ENCODE data around the gene ST7.
"Not testable (repeated sequence)": the region's sequence is repeated elsewhere in the genome, so short reads cannot be mapped to it uniquely, and the experiment has no call there.

The ST7 gene

DNA sequence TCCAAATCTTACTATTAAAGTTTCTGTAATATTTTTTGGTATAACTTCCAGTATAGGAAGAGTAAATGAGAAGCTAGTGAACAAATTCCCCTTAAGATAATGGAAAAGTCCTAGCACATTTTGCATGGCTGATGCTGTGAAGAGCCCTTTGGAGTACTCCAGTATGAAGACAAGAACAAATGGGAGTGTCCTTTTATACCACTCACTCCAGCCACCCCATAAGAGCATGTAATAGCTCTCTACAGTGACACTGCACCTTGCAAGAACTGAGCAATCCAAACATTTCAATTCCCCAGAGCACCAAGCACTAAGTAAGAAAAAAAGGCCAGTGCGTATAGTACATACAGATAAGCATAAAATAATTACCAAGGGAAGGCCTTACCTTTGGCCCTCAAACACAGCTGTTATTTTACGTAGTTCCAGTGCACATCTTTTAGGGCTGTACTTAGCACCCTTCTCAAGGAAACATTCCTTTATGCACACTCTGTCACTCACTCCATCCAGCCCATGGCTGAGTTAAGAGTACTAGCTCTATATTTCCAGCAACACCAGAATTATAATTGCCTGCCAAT is 135.4 kb downstream of the ST7 start:
- DNase-seq, result no peak

DNA sequence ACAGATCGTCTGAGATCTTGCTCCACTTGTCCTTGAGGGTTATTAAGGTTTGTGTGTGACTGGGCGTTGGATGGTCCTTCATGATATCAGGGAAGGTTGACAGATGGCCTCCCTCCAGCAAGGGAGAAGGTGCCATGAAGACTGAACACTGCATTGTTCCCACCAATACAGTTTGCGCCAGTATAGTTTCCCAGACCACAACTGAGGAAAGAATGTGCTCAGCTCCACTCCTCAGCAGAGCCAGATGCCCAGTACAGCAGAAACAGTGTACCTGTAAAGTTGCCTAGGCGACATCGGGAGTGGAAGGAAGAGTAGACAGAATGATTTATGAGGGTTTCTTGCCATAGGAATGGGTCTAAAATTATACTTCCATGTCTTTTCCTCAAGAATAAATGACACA is 137.5 kb downstream of the ST7 start:
- DNase-seq, result peak in 1 of 56 donors; percentile 9

DNA sequence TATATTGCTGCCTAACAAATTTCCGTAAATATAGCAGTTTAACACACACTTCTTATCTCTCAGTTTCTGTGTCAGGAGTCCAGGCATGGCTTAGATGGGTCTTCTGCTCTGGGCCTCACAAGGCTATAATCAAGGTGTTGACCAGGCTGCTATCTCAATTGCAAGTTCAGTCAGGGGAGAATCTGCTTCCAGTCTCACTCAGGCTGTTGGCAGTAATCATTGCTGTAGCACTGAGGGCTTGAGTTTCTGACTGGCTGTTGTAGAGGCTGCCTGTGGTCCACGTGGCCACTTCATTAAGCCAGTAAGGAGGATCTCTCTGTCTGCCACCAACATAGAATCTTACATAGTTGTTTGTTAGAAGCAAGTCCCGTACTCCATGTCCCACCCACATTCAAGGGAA is 138.4 kb downstream of the ST7 start:
- no peak for DNase-seq

DNA sequence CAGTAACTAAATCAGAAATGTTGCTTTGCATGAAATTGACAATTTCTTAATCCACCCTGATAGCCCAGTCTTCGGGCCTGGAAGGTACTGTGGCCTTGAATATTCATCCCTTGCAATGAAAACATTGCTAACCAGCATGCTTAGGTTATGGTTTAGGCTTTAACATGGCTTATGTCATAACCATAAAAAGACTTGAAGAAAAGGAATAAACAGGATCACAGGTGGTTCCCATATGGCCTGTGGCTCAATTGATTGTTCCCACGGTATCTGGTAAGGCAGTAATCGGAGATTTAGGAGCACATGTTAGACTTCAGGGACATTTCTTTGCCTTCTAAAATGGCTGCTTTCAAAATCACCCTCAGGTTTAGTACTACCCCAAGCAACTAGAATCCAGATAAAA is 139.5 kb downstream of the ST7 start:
- DNase-seq, result no peak

DNA sequence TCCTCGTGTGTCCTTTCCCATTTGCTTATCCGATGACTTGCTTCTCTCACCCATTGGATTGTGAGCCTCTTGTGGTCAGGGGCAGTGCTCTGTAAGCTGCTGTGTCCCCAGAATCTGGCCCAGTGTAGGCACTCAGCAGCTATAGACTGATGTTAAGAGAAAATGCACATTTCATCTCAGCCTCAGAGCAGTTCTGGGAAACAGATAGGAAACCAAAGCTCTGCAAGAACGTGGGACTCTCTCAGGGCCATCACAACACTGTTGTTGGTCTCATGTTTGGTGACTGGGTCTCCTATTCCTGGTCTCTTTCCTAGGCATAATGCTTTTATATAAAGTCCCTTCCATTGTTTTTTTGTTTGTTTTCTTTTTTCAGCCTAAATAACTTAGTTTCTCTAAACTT is 141.2 kb downstream of the ST7 start:
- no peak for DNase-seq

DNA sequence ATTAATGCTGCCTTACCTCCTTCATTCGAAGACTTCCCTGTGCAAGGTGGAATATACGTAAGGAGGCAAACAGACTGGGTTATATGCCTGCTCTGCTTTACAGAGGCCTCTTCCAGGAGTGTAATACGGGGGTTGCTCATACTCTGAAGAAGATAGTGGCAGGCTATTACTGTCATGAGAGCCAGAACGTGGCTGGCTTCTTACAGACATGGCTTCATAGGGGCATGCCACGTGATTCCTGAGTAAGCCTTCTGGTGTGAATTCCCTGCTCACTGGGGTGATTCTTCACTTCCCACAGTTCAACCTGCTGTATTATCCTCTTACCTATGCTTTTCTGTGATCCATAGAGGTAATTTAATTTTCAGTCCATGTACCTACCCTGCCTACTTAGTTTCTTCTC is 141.8 kb downstream of the ST7 start:
- no peak for DNase-seq

DNA sequence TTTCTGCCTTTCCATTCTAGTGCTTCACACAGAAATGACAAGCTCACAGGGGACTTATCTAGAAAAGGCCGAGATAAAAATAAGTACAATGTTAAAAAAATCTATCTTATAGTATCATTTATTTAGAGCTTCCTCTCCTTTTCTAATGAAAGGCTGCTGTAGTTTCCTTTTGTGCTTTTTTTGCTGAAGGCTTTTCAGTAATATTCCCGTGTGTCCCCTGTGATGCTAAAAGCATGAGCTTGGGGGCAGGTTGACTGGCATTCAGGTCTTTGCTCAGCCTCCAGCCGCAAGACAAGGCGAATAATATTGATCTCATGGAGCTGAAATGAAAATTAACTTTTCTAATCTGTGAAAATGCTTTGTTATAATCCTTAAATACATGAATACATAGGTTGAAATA is 143.0 kb downstream of the ST7 start:
- DNase-seq, result no peak

DNA sequence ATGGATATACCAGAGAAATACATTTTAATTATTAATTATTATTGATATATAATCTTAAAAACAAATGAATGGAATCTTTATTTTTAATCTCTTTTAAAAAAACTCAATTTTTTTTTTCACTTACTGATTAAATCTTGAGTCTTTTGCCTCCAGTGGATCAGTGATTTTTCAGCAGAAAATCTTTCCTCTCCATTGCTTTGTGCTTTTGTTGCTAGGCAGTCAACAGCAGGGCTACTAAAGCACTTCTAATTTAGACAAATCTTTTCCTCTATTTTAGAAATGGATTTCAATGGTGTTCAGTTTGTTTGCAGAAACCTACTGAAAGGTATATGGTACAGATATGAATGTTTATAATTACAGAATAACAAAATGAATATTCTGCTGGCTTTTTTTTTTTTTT is 143.6 kb downstream of the ST7 start:
- no peak for DNase-seq

DNA sequence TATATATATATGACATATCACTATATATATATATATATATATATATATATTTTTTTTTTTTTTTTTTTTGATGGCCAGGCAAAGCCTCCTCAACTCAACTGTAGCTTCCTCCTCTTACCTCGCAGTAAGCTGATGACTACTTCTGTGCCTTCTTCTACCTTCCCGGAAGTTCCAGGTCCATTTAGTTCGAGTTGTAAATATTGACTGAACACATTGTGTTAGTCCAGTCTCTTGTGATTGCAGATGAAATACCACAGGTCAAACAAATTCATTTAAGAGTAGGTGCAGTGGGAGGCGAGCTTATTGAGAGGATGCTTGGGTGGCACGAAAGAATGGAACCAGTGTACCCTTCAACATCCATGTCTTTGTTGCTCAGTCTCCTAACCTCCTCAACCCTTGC is 144.6 kb downstream of the ST7 start:
- DNase-seq, result no peak

DNA sequence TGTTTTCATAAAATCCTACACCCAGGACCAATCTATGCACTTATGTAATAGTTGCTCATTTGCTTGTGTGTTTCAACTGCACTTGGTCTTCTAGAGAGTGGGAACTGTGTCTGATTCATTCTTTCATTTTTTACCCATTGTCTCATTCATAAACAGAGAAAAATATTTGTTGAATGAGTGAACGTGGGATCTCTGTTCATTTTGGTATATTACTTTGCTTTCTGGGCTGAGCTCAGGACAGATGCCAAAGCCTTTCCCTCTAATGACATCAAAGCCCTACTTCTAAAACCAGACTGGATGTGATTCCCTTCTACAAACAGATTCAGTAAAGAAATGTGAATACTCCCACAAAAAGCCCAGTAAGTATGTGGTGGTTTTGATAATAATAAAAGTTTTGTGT is 145.2 kb downstream of the ST7 start:
- DNase-seq, result no peak

DNA sequence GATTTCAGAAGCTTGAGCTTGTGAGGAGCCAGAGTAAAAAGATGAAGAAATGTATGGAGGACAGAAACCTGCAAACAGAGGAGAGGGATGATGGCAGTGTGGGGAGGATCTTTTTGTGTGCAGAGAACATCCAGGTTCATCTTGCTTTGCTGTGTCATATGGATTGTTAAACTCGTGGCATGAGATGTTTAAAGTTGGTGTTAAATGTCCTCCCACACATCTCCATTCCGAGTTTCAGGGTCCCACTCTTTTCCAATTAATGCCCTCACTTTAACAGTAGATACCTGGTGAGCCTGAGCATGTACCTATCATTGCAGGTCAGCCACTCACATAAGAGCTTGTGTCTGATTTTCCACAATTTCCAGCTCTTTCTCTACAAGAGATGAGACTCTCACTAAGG is 147.7 kb downstream of the ST7 start:
- no peak for DNase-seq

DNA sequence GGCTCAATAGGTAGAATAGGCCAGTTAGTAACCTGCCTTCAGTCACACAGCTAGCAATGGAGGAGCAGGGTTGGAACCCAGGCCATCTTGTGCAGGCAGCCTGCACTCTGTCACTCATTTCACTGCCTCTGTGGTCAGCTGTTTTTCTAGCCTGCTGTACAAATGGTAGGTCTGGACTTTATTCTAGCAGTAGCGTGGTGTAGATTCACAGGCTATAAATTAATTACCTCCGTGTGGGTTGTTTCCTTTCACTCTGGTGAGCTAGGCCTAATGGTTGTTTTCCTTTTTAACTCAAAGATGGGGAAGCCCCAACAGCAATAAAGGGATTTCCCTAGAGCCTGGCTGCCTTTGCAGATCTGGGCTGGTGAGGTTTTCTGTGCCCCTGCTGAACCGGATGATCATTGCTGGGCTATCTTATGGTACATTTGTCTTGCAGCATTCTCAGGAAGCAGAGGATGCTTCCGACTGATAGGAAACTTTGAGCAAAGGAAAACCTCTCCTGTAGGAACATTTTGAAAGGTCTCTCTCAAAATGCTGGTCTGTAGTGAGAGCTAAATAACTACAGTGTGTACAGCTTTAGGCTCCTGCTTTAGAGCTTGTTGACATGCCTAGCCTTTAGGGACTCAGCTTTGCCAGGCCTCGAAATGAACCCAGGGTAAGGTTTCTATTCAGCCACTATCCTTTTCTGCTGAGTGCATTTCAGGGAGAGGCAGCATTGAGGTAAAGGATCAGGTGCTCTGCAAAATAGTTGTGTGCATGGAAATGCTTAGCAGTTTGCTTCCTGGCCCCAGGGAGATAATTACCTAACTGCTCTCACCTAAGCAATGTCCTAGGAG is 157.4 kb downstream of the ST7 start:
- no peak for DNase-seq

DNA sequence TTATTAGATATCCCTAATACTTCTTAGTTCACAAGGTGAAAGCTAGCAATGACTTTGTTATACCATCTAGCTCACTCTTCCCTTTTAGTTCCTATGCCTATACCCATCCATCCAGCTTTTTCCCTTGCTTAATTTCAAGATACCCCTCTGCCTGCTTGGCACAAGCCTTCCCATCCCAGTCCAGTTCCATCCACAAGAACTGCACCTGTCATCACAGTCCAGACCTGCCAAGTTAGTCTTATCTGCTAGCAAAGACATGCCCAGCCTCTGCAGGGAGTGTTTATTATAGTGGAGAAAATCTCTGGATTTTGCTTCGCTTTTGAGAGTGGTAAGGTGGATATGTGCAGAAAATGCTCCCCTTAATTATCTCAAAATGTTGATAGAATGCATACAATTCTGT is 158.2 kb downstream of the ST7 start:
- DNase-seq, result no peak

DNA sequence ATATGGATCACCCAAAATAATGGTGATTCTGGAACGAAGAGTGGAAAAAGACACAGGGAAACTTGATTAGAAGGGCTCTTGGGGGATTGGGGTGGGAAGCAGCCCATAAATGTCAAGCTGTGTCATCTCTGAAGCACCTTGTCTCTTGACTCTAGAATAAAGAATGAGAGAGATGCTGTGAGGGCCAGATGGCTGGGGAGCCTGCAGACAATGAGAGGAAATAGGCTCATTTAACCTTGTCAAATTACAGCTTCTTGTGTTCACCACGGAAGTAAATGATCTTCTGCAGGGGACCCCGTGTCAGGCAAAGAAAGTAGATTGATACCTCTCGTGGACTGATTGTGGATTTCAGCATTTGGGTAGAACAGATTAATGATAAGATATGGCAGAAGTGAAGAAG is 159.3 kb downstream of the ST7 start:
- no peak for DNase-seq

DNA sequence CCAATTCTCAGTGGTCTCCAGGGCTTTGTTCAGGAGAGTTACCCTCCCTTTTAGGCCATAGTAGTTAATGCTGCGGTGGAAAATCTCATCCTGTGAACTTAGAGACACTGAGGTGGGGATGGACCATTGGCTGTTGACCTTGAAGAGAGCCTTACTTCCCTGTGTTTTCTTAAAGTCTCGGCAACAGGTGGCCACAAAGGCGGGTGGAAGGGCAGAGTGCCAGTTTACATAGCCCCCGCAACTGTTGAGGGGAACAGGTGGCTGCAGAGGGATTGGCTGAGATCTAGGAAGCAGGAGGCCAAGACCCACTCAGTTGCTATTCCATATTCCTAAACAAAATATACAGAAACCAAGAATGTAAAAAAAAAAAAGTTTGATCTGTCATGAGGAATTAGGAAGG is 160.6 kb downstream of the ST7 start:
- no peak for DNase-seq

DNA sequence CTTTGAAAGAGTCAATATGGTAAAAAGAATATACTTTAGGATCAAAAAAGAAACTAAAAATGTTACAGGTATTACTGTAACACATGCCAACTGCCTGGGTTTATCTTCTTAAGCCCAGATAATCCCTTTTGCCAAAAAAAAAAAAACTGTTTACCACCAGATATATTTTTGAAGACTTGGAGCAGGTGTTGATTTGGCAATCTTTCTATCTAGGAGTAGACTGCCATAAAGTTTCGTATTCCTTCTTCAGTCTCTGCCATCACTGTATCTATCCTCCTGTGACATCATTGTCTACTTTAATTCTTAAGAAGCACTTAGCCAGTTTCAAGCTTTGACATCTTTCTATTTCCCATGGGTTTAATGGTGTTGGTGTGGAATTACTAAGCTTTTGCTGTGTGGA is 161.0 kb downstream of the ST7 start:
- no peak for DNase-seq

DNA sequence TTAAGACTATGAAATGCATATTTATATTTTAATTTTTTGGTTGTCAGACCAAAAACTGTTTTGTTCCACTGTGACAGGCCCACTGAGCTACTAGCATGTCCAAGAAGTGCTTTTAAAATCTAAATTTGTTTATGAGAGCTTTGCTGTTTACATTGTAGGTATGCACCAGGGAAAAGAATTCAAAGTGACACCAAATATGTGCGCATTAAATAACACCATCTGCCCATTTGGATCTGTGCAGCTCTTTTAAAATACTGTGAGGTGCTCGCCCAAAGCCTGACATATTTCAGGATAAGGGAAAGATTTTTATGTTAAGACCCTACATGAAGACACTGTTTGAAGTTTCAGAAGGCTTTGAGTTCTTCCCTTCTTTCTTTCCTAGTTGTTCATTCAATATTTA is 162.9 kb downstream of the ST7 start:
- DNase-seq, result no peak

DNA sequence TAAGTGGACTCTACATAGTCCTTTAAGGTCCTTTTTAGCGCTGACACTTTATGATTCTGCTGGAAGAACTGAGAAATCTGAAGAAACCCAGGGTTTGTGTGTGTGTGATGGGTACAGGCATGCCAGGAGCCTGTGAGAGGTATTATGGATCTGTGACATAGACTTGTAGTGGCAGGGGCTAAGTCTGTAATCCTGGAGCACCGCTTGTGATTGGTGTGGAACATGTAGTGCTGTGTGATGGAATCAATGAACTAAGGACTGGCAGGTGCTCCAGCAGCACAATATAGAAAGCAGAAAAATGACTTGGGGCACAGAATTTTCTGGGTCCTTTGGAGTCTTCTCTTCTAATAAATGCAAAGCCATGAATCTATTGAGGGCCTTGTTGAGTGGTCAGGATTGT is 163.9 kb downstream of the ST7 start:
- DNase-seq, result no peak

DNA sequence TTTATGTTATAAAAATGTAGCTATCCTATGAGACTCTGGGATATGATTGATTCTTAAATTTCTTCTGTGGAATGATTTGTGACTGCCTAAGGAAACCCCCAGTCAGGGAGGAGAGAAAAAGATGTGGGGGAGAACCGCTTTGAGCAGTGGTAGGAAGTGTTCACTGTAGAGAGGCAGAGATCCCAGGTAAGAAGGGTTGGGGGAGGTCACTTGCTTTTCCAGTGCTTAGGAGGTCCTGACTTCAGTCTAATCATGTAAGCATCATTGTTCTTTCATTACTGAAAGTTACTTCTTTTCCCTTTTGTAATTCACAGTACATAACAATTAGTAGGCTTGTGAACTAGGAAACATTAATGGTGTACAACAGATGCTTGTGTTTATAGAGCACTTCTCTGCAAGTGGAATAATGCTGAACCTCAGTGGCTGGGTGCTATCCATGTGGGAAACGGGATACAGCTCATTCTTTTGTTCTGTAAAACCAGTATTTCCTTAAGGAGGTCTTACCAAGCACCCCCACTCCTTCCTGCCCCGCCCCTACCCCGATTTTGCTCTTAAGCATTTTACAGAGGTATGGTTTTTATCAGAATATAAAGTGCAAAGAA is 165.4 kb downstream of the ST7 start:
- no peak for DNase-seq

DNA sequence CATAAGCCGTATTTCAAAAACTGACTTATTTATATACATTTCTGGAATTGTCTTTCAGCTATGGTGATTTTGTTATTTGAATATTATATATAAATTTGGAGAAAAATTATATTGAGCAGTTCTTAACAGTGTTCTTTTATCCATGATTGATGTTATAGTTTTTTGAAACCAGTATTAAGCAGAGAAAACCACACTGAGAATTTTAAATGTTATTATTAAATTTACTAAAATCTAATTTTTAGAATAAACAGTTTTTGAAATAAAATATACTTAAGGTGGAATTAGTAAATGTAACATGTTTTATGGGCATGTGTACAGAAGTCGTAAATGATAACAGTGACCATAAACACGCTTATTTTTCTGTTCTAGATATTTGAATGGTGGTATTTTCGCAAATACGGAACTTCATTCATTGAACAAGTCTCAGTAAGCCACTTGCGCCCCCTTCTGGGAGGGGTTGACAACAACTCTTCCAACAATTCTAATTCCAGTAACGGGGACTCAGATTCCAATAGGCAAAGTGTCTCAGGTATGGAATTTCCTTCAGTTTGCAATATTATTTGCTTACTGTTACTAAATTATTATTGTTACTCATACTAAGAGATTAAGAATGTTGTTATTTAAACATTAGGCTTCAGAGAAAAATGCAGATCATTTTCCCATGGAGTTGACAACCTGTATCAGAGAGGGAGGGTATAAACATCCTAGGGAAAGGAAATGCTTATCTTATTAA is 166.1 kb downstream of the ST7 start:
- DNase-seq, result peak in 49 of 56 donors; percentile 1 to 90 (median 41)

DNA sequence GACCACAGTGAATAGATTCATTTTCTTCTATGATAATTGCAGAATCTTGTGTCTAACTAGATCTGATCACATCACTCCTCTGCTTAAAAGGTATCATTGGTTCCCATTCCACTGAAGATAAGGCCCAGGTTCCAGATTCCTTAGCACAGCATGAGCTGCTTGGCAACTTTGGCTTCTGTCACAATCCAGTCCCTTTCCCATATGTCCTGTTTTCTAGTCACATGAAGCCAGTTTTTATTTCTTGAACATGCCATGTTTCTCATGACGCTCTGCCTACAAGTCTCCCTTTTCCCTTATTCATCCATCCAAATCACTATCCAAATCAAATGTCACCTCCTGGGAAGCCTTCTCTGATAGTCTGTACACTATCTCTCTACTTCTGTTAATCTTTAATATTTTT is 167.0 kb downstream of the ST7 start:
- DNase-seq, result not testable (repeated sequence)

DNA sequence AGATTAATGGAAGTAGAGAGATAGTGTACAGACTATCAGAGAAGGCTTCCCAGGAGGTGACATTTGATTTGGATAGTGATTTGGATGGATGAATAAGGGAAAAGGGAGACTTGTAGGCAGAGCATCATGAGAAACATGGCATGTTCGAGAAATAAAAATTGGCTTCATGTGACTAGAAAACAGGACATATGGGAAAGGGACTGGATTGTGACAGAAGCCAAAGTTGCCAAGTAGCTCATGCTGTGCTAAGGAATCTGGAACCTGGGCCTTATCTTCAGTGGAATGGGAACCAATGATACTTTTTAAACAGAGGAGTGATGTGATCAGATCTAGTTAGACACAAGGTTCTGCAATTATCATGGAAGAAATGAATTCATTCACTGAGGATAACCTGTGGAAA is 168.7 kb downstream of the ST7 start:
- not testable (repeated sequence) for DNase-seq

Measured in nucleus accumbens (tissue), 56 donors.